Gastroesophageal sphincter (tissue), 4 donors: ENCODE data around the gene ZNF516. TPM values are rescaled to one million over a fixed set of nuclear protein-coding genes. Genes with fewer than 3 reads are reported as not detected.

Experiments used
- ATAC-seq: fragments of 150-250 bp; one replicate; pipeline ENCODE4 v1.9.1; 2016; ENCODE audit warnings: mild to moderate bottlenecking, moderate library complexity
- H3K27ac ChIP-seq, 4 donors: fragments of 200-600 bp; sonication (generic) in 3 of 4; 1 replicate in 3 of 4; 2 replicates in 1 of 4; pipeline ENCODE4 v1.5.1; 2016 to 2019
- H3K27me3 ChIP-seq: fragments of 200-600 bp; sonication (generic); one replicate; pipeline ENCODE4 v1.5.1; 2019
- H3K36me3 ChIP-seq, 2 donors: fragments of 200-600 bp; sonication (generic); one replicate each; pipeline ENCODE4 v1.5.1; 2019; ENCODE audit warnings: control low read depth in 1 of 2
- H3K4me1 ChIP-seq, 3 donors: fragments of 200-600 bp; sonication (generic); 1 replicate in 2 of 3; 2 replicates in 1 of 3; pipeline ENCODE4 v1.5.1; 2016 to 2019; ENCODE audit warnings: control low read depth in 2 of 3
- H3K4me3 ChIP-seq, 2 donors: fragments of 200-600 bp; sonication (generic); one replicate each; pipeline ENCODE4 v1.5.1; 2019; ENCODE audit warnings: mild to moderate bottlenecking in 1 of 2, moderate library complexity in 1 of 2
- H3K9me3 ChIP-seq, 3 donors: fragments of 200-600 bp; sonication (generic); one replicate each; pipeline ENCODE4 v1.5.1; 2017 to 2019; ENCODE audit warnings: control low read depth in 2 of 3
- EP300 ChIP-seq: sonication (generic); formaldehyde crosslinking; IDR thresholded peaks from one replicate; pipeline ENCODE4 v1.6.1; 2017; ENCODE audit warnings: antibody characterized with exemption, mild to moderate bottlenecking
- POLR2A ChIP-seq, 2 donors: fragments of 450-650 bp; IDR thresholded peaks; one replicate each; pipeline ENCODE4 v1.6.1; 2017; ENCODE audit warnings: antibody characterized with exemption in 2 of 2, mild to moderate bottlenecking in 2 of 2, moderate library complexity in 1 of 2
- POLR2AphosphoS5 ChIP-seq: sonication (generic); formaldehyde crosslinking; IDR thresholded peaks from one replicate; pipeline ENCODE4 v1.6.1; 2017; ENCODE audit warnings: antibody characterized with exemption
- WGBS, 2 donors: methylation state at CpG; one replicate each; pipeline ENCODE4 v1.1.5; 2018; ENCODE audit warnings: low coverage in 1 of 2; 5-methylcytosine and 5-hydroxymethylcytosine counted together
- total RNA-seq, 4 donors: library from RNA; depleted of rRNA; stranded (reverse); fragments of >200 nt; gene quantifications; one replicate each; pipeline ENCODE4 v1.1.0, GENCODE V29; 2016
- TF ChIP-seq, protein P1 (sequence below), 4 experiments: fragments of 200-600 bp in 2 of 4; fragments of 450-650 bp in 2 of 4; sonication (generic) in 1 of 4; IDR thresholded peaks; one replicate each; pipeline ENCODE4 v1.5.1; 2017 to 2019; ENCODE audit warnings: antibody characterized with exemption in 4 of 4, mild to moderate bottlenecking in 2 of 4, moderate library complexity in 2 of 4

Gene ZNF516
- total RNA-seq, 4 donors from 2014 or later: 17.8 to 43.8 (median 29.9) TPM

DNA sequence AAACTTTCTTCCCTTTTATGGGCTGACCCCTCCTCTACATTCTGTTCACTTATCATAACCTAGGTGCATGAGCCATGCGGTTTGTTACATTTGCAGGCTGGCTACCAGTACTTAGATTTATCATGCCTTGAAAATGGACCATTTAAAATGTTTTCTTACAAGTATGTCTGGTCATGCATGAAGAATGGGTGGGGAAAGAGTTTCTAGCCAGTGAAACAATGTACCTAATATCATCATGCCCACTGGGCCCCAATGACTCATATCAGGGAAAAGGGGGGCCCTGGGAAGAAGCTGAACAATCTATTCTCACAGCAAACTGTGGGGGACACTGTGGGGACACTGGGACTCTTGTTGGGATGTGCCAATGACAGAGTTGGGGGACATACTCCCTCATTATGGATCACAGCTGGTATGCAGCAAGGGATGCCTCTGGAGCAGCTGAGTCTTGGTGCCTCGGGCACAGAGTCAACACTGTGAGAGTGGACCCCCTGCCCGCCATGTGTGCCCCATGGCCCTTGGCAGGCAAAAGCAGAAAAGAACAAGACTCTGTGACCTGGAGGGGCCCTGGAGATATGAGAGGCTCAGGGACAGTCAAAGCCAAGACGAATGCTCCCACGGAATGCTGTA is 156.3 kb downstream of the ZNF516 start:
- 75 to 80% methylated on average over 2 to 4 of the region's 5 CpGs for WGBS, 2 donors
- no peaks in the 10 kb centered on the region for H3K36me3 ChIP-seq
- H3K27ac ChIP-seq: no peak overlapping the region
- TF ChIP-seq POLR2AphosphoS5 (no peak), EP300 (no peak), POLR2A (IDR thresholded peaks at IDR 0.05) (no peak)
- TF ChIP-seq, protein P1, sequence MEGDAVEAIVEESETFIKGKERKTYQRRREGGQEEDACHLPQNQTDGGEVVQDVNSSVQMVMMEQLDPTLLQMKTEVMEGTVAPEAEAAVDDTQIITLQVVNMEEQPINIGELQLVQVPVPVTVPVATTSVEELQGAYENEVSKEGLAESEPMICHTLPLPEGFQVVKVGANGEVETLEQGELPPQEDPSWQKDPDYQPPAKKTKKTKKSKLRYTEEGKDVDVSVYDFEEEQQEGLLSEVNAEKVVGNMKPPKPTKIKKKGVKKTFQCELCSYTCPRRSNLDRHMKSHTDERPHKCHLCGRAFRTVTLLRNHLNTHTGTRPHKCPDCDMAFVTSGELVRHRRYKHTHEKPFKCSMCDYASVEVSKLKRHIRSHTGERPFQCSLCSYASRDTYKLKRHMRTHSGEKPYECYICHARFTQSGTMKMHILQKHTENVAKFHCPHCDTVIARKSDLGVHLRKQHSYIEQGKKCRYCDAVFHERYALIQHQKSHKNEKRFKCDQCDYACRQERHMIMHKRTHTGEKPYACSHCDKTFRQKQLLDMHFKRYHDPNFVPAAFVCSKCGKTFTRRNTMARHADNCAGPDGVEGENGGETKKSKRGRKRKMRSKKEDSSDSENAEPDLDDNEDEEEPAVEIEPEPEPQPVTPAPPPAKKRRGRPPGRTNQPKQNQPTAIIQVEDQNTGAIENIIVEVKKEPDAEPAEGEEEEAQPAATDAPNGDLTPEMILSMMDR (IDR thresholded peaks at IDR 0.05): no peak
- H3K4me3 ChIP-seq: no peak overlapping the region
- H3K4me1 ChIP-seq: no peaks in the 10 kb centered on the region
- no peaks in the 10 kb centered on the region for H3K27me3 ChIP-seq
- ATAC-seq: no peak
- H3K9me3 ChIP-seq: peaks cover 0 to 18% (median 0%) of the 10 kb centered on the region in 3 donors

DNA sequence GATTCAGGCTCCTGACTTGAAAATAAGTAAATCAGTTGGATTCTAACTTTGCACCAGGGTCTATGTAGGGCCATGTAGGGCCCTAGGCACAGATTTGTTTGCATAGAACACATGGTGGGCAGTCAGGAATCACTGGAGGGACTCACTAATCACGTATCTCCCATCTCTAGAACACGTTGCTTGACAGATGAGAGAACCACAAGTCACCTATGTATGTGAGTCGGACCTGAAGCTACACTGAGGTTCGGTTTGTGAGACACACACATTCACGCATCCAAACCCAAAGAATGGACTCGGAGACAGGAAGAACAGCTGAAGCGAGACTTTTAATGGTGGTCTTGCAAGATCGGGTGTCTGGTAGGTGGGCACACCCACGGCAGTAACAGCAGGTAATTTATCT is 157.0 kb downstream of the ZNF516 start:
- no peak for TF ChIP-seq POLR2AphosphoS5
- no peak for TF ChIP-seq POLR2A (IDR thresholded peaks at IDR 0.05)
- TF ChIP-seq, protein P1 (IDR thresholded peaks at IDR 0.05): no peak
- TF ChIP-seq EP300: no peak
- Histone ChIP-seq H3K4me3 (no peak overlapping the region), H3K27me3 (no peaks in the 10 kb centered on the region), H3K9me3 (peaks cover 0 to 19% (median 0%) of the 10 kb centered on the region in 3 donors), H3K4me1 (no peaks in the 10 kb centered on the region), H3K36me3 (no peaks in the 10 kb centered on the region), H3K27ac (no peak overlapping the region)
- 94% methylated on average over 3 to 9 of the region's 9 CpGs for WGBS, 2 donors
- ATAC-seq: no peak

DNA sequence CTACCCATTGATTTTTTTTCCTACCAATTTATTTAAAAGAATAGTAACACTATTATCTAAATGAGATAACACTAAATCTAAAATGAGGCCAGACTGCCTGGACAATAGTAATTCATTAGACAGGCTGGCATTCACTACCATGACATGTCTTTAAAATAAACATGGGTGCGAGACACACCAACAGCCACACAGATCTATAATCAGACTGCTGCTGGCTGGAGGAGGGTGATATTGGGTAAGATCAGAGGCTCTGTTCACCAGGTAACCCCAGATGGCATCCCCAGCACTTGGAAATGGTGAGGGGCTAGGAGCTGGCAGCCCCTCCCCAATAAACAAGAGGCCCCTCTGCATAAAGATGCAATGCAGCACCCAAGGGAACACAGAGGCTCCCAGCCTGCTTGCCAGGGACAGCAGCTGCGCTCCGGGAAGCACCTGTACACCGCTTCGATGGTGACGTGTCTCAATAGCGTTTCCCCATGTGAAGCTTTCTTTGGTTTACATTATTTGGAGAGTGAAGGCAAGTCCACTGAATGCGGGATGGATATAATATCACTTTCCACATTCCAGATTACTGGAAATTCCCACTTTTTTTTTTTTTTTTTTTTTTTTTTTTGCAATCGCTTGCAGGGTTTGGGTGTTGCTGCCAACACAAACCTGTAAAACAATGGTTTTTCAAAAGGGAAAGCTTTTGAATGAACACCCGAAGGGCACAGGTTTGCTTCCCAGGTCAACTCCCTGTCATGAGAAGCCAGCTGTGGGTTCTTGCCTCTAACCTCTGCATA is 159.0 kb downstream of the ZNF516 start:
- ATAC-seq: no peak
- peaks cover 0 to 30% (median 0%) of the 10 kb centered on the region in 3 donors for H3K9me3 ChIP-seq
- H3K27ac ChIP-seq: no peak overlapping the region
- H3K4me3 ChIP-seq: no peak overlapping the region
- no peaks in the 10 kb centered on the region for H3K36me3 ChIP-seq
- H3K4me1 ChIP-seq: no peaks in the 10 kb centered on the region
- 80 to 97% methylated on average over 5 to 10 of the region's 10 CpGs for WGBS, 2 donors
- H3K27me3 ChIP-seq: no peaks in the 10 kb centered on the region
- no peak for TF ChIP-seq POLR2AphosphoS5
- TF ChIP-seq EP300: no peak
- no peak for TF ChIP-seq POLR2A (IDR thresholded peaks at IDR 0.05)
- TF ChIP-seq, protein P1 (IDR thresholded peaks at IDR 0.05): no peak

DNA sequence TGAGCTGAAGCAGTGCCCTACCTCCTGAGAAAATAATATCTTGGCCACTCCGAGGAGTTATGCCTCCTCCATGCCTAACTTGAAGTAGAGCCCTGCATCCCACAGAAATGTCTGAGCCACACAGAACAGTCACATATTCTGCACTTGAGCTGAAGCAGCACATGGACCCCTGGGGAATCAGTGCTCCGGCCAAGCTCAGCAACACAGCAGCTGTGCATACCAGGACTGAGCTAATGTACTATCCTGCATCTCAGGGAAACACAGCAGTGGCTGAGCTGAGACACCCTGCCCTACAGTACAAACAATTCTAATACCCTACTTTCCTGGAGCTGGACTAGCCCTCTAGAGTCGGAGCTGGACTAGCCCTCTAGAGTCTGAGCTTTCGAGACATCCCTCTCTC is 166.9 kb downstream of the ZNF516 start:
- H3K27me3 ChIP-seq: no peaks in the 10 kb centered on the region
- no peak for ATAC-seq
- 42% methylated on average over 2 of the region's 4 CpGs; no CpG with 5 or more reads in 1 of the 2 donors for WGBS, 2 donors
- H3K27ac ChIP-seq: no peak overlapping the region
- H3K4me1 ChIP-seq: no peaks in the 10 kb centered on the region
- H3K9me3 ChIP-seq: peaks cover 0 to 37% (median 0%) of the 10 kb centered on the region in 3 donors
- H3K36me3 ChIP-seq: no peaks in the 10 kb centered on the region
- H3K4me3 ChIP-seq: no peak overlapping the region
- TF ChIP-seq POLR2A (IDR thresholded peaks at IDR 0.05) (no peak), EP300 (no peak), POLR2AphosphoS5 (no peak)
- TF ChIP-seq, protein P1 (IDR thresholded peaks at IDR 0.05): no peak

DNA sequence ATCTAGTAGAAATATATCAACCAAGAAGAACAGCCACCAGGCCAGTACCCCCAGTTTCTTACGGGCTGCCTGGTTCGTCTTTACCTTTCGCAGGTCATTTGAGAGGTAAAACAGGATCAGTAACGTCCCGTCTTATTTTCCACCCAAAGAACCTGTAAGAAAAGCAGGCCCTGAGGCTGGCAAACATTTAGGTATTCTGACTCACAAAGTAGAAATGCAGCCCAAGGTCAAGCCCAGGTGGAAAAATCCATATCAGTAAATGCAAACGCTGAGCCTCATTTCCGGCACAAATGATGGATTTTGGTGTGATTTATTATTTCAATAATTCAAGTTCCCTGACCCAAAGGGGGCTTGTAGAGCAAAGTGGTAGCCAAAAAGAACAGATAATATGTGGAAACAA is 171.2 kb downstream of the ZNF516 start:
- Histone ChIP-seq H3K27me3 (no peaks in the 10 kb centered on the region), H3K4me1 (no peaks in the 10 kb centered on the region), H3K27ac (no peak overlapping the region), H3K36me3 (no peaks in the 10 kb centered on the region), H3K4me3 (no peak overlapping the region), H3K9me3 (peaks cover 0 to 6% (median 0%) of the 10 kb centered on the region in 3 donors)
- TF ChIP-seq, protein P1 (IDR thresholded peaks at IDR 0.05): no peak
- TF ChIP-seq POLR2AphosphoS5 (no peak), EP300 (no peak), POLR2A (IDR thresholded peaks at IDR 0.05) (no peak)
- ATAC-seq: no peak
- 89 to 93% methylated on average over 3 to 7 of the region's 7 CpGs for WGBS, 2 donors
